Measurements from ENCODE around the gene C1orf74. TPM values are rescaled to one million over a fixed set of nuclear protein-coding genes. Genes with fewer than 3 reads are reported as not detected.

Gene C1orf74
- total RNA-seq, 4 donors from 2014 or later = 1.5 to 3.0 (median 2.2) TPM

GRCh38 chr1:209827384-209828262, 43.3 kb upstream of the C1orf74 start, which contains the start of gene UTP25:
Gene UTP25, plus strand, starts transcription at chr1:209827972. Its CDS starts 92 bp downstream, at chr1:209828064.
- Histone ChIP-seq H3K27me3 (no peaks in the 10 kb centered on the region), H3K9me3 (no peaks in the 10 kb centered on the region), H3K4me3 (peak within 1 kb of the TSS; percentile 70 to 91 (median 74)), H3K27ac (peak within 1 kb of the TSS; percentile 21 to 86 (median 73)), H3K4me1 (peaks cover 0 to 34% (median 3%) of the 10 kb centered on the region in 4 donors), H3K36me3 (peaks cover 0 to 23% (median 0%) of the 10 kb centered on the region in 3 donors)
- 25 to 30% methylated on average over 46 to 51 of the region's 51 CpGs for WGBS, 2 donors
- TF ChIP-seq CTCF (IDR thresholded peaks at IDR 0.05) = peak; percentile 52 to 90 (median 70)
- peak; percentile 73 to 96 for TF ChIP-seq EP300 (IDR thresholded peaks at IDR 0.05)
- peak in 1 of 2 donors; percentile 36 for TF ChIP-seq POLR2A (IDR thresholded peaks at IDR 0.05)
- peak; percentile 86 to 97 for DNase-seq (ENCODE audit: low spot score in 2 of 2)

- no peaks in the 10 kb centered on the region for H3K27me3 ChIP-seq
- WGBS, 2 donors = 81 to 82% methylated on average over 11 of the region's 11 CpGs
- no peak overlapping the region for H3K4me3 ChIP-seq
- H3K27ac ChIP-seq = no peak overlapping the region
- H3K9me3 ChIP-seq = no peaks in the 10 kb centered on the region
- H3K4me1 ChIP-seq = peaks cover 0 to 33% (median 3%) of the 10 kb centered on the region in 4 donors
- TF ChIP-seq POLR2A (IDR thresholded peaks at IDR 0.05) (no peak), CTCF (IDR thresholded peaks at IDR 0.05) (no peak), EP300 (IDR thresholded peaks at IDR 0.05) (no peak)
- DNase-seq (ENCODE audit: low spot score in 2 of 2) = no peak
- H3K36me3 ChIP-seq = peaks cover 0 to 7% (median 0%) of the 10 kb centered on the region in 3 donors
Measured at GRCh38 chr1:209825591-209826434, 41.5 kb upstream of the C1orf74 start.

- Histone ChIP-seq H3K27ac (no peak overlapping the region), H3K9me3 (no peaks in the 10 kb centered on the region), H3K4me3 (no peak overlapping the region), H3K27me3 (no peaks in the 10 kb centered on the region), H3K4me1 (peaks cover 0 to 9% (median under 1%) of the 10 kb centered on the region in 4 donors), H3K36me3 (no peaks in the 10 kb centered on the region)
- DNase-seq (ENCODE audit: low spot score in 2 of 2) = no peak
- TF ChIP-seq POLR2A (IDR thresholded peaks at IDR 0.05) (no peak), CTCF (IDR thresholded peaks at IDR 0.05) (peak; percentile 55 to 77 (median 67)), EP300 (IDR thresholded peaks at IDR 0.05) (no peak)
- 40 to 42% methylated on average over 12 of the region's 12 CpGs for WGBS, 2 donors
Measured at GRCh38 chr1:209823143-209824041, 39.0 kb upstream of the C1orf74 start.

GRCh38 chr1:209822706-209823105, 38.3 kb upstream of the C1orf74 start:
- Histone ChIP-seq H3K36me3 (no peaks in the 10 kb centered on the region), H3K4me3 (no peak overlapping the region), H3K9me3 (no peaks in the 10 kb centered on the region), H3K27me3 (no peaks in the 10 kb centered on the region), H3K27ac (no peak overlapping the region), H3K4me1 (peaks cover 0 to 8% (median 0%) of the 10 kb centered on the region in 4 donors)
- no peak for TF ChIP-seq POLR2A (IDR thresholded peaks at IDR 0.05)
- no peak for TF ChIP-seq EP300 (IDR thresholded peaks at IDR 0.05)
- no peak for TF ChIP-seq CTCF (IDR thresholded peaks at IDR 0.05)
- 57 to 60% methylated on average over 7 of the region's 7 CpGs for WGBS, 2 donors
- no peak for DNase-seq (ENCODE audit: low spot score in 2 of 2)
